DOHH2 (cell line): ENCODE measurements around the gene TFRC.

Experiments used
- H3F3A ChIP-seq: fragments of 200-600 bp; sonication (generic), shearing (Covaris generic); 2 replicates; pipeline ENCODE4 v1.6.0; 2016; ENCODE audit warnings: antibody characterized with exemption, mild to moderate bottlenecking; ENCODE audit not compliant: control insufficient read depth, insufficient read depth
- H3K27ac ChIP-seq: fragments of 200-600 bp; sonication (generic); 2 replicates; pipeline ENCODE4 v1.5.1; 2014; ENCODE audit warnings: low read depth, mild to moderate bottlenecking, low read length, moderate library complexity
- H3K27me3 ChIP-seq: fragments of 200-600 bp; sonication (generic); 2 replicates; pipeline ENCODE4 v1.6.1; 2014; ENCODE audit warnings: mild to moderate bottlenecking, low read length, mixed read lengths; ENCODE audit not compliant: control insufficient read depth
- H3K36me3 ChIP-seq: fragments of 200-600 bp; sonication (generic); 2 replicates; pipeline ENCODE4 v1.6.1; 2014; ENCODE audit warnings: mild to moderate bottlenecking, low read length, moderate library complexity, mixed read lengths; ENCODE audit not compliant: control insufficient read depth
- H3K4me1 ChIP-seq: fragments of 200-600 bp; sonication (generic); 2 replicates; pipeline ENCODE4 v1.6.1; 2014; ENCODE audit warnings: mild to moderate bottlenecking, low read length, mixed read lengths; ENCODE audit not compliant: control insufficient read depth
- H3K4me2 ChIP-seq: fragments of 200-600 bp; sonication (generic); 2 replicates; pipeline ENCODE4 v1.6.0; 2014; ENCODE audit warnings: mild to moderate bottlenecking, low read length, moderate library complexity
- H3K4me3 ChIP-seq: fragments of 200-600 bp; sonication (generic); 2 replicates; pipeline ENCODE4 v1.5.1; 2014; ENCODE audit warnings: mild to moderate bottlenecking, low read length, mixed read lengths
- H3K79me2 ChIP-seq: fragments of 200-600 bp; sonication (generic); 2 replicates; pipeline ENCODE4 v1.6.1; 2014; ENCODE audit warnings: mild to moderate bottlenecking, low read length, mixed read lengths; ENCODE audit not compliant: control insufficient read depth
- H3K9me2 ChIP-seq: fragments of 200-600 bp; sonication (generic); replicated peaks from 2 replicates; pipeline ENCODE4 v1.6.1; 2014; ENCODE audit warnings: mild to moderate bottlenecking, low read length, mixed read lengths; ENCODE audit not compliant: control insufficient read depth
- H3K9me3 ChIP-seq: fragments of 200-600 bp; sonication (generic); 2 replicates; pipeline ENCODE4 v1.6.1; 2014; ENCODE audit warnings: antibody characterized with exemption, low read length, mixed read lengths; ENCODE audit not compliant: control insufficient read depth, insufficient read depth
- H4K20me1 ChIP-seq: fragments of 200-600 bp; sonication (generic); 2 replicates; pipeline ENCODE4 v1.6.0; 2014; ENCODE audit warnings: low read depth, mild to moderate bottlenecking, antibody characterized with exemption, low read length, moderate library complexity; ENCODE audit not compliant: control insufficient read depth, insufficient read depth
- CTCF ChIP-seq: fragments of 200-600 bp; sonication (generic); IDR thresholded peaks from one replicate; pipeline ENCODE4 v1.5.1; 2014; ENCODE audit warnings: antibody characterized with exemption, mild to moderate bottlenecking, low read depth, low read length; ENCODE audit not compliant: poor library complexity, severe bottlenecking
- EZH2phosphoT487 ChIP-seq: fragments of 200-600 bp; sonication (generic); IDR thresholded peaks from 2 replicates; pipeline ENCODE4 v1.6.1; 2017; ENCODE audit warnings: borderline replicate concordance, mild to moderate bottlenecking, antibody characterized with exemption, low read length, moderate library complexity, mixed read lengths

Gene TFRC

GRCh38 chr3:196079682-196080081 lies 2.2 kb downstream of the TFRC start:
- peak overlapping the region; percentile 93 for H3K4me3 ChIP-seq
- TF ChIP-seq EZH2phosphoT487: no peak
- no peak for TF ChIP-seq CTCF
- H3K79me2 ChIP-seq: peaks cover 73% of the 10 kb centered on the region
- peaks cover 31% of the 10 kb centered on the region for H3K4me1 ChIP-seq
- H3K36me3 ChIP-seq: peaks cover 65% of the 10 kb centered on the region
- peak overlapping the region; percentile 100 for H3K4me2 ChIP-seq
- no peaks in the 10 kb centered on the region for H3K9me3 ChIP-seq
- H3F3A ChIP-seq: peaks cover 11% of the 10 kb centered on the region
- H3K27ac ChIP-seq: no peak overlapping the region
- H3K9me2 ChIP-seq: no peaks in the 10 kb centered on the region
- no peaks in the 10 kb centered on the region for H3K27me3 ChIP-seq
- H4K20me1 ChIP-seq: peaks cover 30% of the 10 kb centered on the region

- Histone ChIP-seq H3K4me3 (no peak overlapping the region), H3K4me2 (no peak overlapping the region), H4K20me1 (peaks cover 25% of the 10 kb centered on the region), H3K4me1 (peaks cover 32% of the 10 kb centered on the region), H3K27me3 (no peaks in the 10 kb centered on the region), H3K79me2 (peaks cover 91% of the 10 kb centered on the region), H3K27ac (no peak overlapping the region), H3K9me3 (no peaks in the 10 kb centered on the region), H3F3A (peaks cover 24% of the 10 kb centered on the region), H3K36me3 (peaks cover 91% of the 10 kb centered on the region), H3K9me2 (no peaks in the 10 kb centered on the region)
- TF ChIP-seq CTCF (no peak), EZH2phosphoT487 (no peak)
These were observed 6.9 kb downstream of the TFRC start for GRCh38 chr3:196075013-196075412.

- Histone ChIP-seq H3K4me1 (peaks cover 17% of the 10 kb centered on the region), H3K4me3 (no peak overlapping the region), H4K20me1 (peaks cover 13% of the 10 kb centered on the region), H3K79me2 (peaks cover 81% of the 10 kb centered on the region), H3K9me3 (no peaks in the 10 kb centered on the region), H3K4me2 (no peak overlapping the region), H3K9me2 (no peaks in the 10 kb centered on the region), H3K27me3 (no peaks in the 10 kb centered on the region), H3K27ac (no peak overlapping the region), H3K36me3 (peaks cover 93% of the 10 kb centered on the region), H3F3A (peaks cover 24% of the 10 kb centered on the region)
- TF ChIP-seq EZH2phosphoT487: no peak
- peak; percentile 78 for TF ChIP-seq CTCF
These were observed 8.6 kb downstream of the TFRC start for GRCh38 chr3:196073255-196073753.
